Measurements from ENCODE around the gene NT5C.

DNA sequence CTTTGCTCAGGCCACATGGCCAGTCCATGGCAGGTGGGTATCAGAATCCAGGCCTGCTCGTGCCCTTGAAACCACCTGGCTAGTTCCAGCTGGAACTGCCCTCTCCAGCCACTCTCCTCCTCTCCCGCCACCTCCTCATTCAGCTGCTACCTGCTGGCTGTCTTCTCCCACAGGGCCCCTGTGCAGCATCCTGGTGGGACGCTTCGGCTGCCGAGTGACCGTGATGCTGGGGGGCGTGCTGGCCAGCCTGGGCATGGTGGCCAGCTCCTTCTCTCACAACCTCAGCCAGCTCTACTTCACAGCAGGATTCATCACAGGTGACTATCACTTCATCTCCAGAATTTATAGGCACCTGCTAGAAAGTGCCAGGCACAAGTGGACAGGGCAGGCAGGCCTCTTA, 33.7 kb downstream of the NT5C start:
- TF ChIP-seq, protein P1, sequence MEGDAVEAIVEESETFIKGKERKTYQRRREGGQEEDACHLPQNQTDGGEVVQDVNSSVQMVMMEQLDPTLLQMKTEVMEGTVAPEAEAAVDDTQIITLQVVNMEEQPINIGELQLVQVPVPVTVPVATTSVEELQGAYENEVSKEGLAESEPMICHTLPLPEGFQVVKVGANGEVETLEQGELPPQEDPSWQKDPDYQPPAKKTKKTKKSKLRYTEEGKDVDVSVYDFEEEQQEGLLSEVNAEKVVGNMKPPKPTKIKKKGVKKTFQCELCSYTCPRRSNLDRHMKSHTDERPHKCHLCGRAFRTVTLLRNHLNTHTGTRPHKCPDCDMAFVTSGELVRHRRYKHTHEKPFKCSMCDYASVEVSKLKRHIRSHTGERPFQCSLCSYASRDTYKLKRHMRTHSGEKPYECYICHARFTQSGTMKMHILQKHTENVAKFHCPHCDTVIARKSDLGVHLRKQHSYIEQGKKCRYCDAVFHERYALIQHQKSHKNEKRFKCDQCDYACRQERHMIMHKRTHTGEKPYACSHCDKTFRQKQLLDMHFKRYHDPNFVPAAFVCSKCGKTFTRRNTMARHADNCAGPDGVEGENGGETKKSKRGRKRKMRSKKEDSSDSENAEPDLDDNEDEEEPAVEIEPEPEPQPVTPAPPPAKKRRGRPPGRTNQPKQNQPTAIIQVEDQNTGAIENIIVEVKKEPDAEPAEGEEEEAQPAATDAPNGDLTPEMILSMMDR (IDR thresholded peaks at IDR 0.05): no peak
- no peak for TF ChIP-seq POLR2AphosphoS5 (IDR thresholded peaks at IDR 0.05)
